GM23338 (cell line): ENCODE results near the gene CD46.

Experiments
- CREB1 ChIP-seq: fragments of 250-450 bp; sonication (Bioruptor Pico); IDR thresholded peaks from 2 replicates; pipeline ENCODE4 v1.5.0; 2020; ENCODE audit warnings: low read depth, mild to moderate bottlenecking, moderate library complexity
- CTCF ChIP-seq, 2 experiments: fragments of 200-600 bp in 1 of 2; sonication (generic) in 1 of 2; conservative IDR thresholded peaks; 2 replicates each; pipeline versions ENCODE4 v1.5.1 to v1.6.1; 2016 to 2017; ENCODE audit warnings: antibody characterized with exemption in 2 of 2, low read depth in 2 of 2, mild to moderate bottlenecking in 2 of 2, moderate library complexity in 1 of 2
- EZH2 ChIP-seq: fragments of 200-600 bp; sonication (generic); IDR thresholded peaks from one replicate; pipeline ENCODE4 v1.8.0; 2017; ENCODE audit warnings: antibody characterized with exemption, mild to moderate bottlenecking, low read depth; ENCODE audit not compliant: unreplicated experiment
- EZH2phosphoT487 ChIP-seq: fragments of 200-600 bp; sonication (generic); IDR thresholded peaks from one replicate; pipeline ENCODE4 v1.8.1; 2018; ENCODE audit warnings: antibody characterized with exemption; ENCODE audit not compliant: unreplicated experiment
- JUNB ChIP-seq: IDR thresholded peaks from one replicate; pipeline ENCODE4 v1.6.1; 2016; ENCODE audit warnings: antibody characterized with exemption; ENCODE audit not compliant: unreplicated experiment
- POLR2AphosphoS5 ChIP-seq: IDR thresholded peaks from 2 replicates; pipeline ENCODE4 v1.6.1; 2016; ENCODE audit warnings: antibody characterized with exemption, low read depth
- STAT1 ChIP-seq: IDR thresholded peaks from one replicate; pipeline ENCODE4 v1.6.1; 2016; ENCODE audit warnings: antibody characterized with exemption; ENCODE audit not compliant: unreplicated experiment
- ZNF114 ChIP-seq: fragments of 250-450 bp; sonication (Bioruptor Pico); IDR thresholded peaks from 2 replicates; pipeline ENCODE4 v1.5.0; 2020; ENCODE audit warnings: mild to moderate bottlenecking, moderate library complexity
- ZNF331 ChIP-seq: fragments of 250-450 bp; sonication (Bioruptor Pico); IDR thresholded peaks from 2 replicates; pipeline ENCODE4 v1.5.0; 2020; ENCODE audit warnings: low read depth, mild to moderate bottlenecking, moderate library complexity
- TF ChIP-seq, protein P1 (sequence below): IDR thresholded peaks from one replicate; pipeline ENCODE4 v1.6.1; 2018; ENCODE audit warnings: antibody characterized with exemption; ENCODE audit not compliant: unreplicated experiment

DNA sequence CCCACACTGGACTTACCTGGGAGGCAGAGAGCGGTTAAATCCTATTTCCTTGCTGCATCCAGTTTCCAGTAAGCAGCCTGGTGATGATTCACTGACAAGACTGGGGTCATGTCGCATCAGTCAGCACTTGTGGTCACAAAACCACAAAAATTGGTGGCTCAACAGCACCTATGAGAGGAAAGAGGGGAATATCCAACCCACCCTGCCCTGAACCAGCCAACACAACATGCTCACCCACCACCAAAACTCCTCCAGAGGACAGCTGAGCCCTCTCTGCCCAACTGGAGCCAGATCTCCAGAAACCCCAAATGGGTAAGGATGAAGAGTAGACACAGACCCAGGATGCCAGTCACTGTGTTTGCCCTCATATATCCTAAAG, 64.0 kb downstream of the CD46 start:
- no peak for TF ChIP-seq POLR2AphosphoS5
- no peak for TF ChIP-seq CTCF (conservative IDR thresholded peaks at IDR 0.05; ENCODE audit: low read depth in 2 of 2)
- TF ChIP-seq CREB1 = no peak
- no peak for TF ChIP-seq EZH2
- TF ChIP-seq EZH2phosphoT487 = no peak
- TF ChIP-seq STAT1 = no peak
- TF ChIP-seq, protein P1, sequence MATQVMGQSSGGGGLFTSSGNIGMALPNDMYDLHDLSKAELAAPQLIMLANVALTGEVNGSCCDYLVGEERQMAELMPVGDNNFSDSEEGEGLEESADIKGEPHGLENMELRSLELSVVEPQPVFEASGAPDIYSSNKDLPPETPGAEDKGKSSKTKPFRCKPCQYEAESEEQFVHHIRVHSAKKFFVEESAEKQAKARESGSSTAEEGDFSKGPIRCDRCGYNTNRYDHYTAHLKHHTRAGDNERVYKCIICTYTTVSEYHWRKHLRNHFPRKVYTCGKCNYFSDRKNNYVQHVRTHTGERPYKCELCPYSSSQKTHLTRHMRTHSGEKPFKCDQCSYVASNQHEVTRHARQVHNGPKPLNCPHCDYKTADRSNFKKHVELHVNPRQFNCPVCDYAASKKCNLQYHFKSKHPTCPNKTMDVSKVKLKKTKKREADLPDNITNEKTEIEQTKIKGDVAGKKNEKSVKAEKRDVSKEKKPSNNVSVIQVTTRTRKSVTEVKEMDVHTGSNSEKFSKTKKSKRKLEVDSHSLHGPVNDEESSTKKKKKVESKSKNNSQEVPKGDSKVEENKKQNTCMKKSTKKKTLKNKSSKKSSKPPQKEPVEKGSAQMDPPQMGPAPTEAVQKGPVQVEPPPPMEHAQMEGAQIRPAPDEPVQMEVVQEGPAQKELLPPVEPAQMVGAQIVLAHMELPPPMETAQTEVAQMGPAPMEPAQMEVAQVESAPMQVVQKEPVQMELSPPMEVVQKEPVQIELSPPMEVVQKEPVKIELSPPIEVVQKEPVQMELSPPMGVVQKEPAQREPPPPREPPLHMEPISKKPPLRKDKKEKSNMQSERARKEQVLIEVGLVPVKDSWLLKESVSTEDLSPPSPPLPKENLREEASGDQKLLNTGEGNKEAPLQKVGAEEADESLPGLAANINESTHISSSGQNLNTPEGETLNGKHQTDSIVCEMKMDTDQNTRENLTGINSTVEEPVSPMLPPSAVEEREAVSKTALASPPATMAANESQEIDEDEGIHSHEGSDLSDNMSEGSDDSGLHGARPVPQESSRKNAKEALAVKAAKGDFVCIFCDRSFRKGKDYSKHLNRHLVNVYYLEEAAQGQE = no peak
- TF ChIP-seq ZNF331 (CRISPR knock-in tag) = no peak
- TF ChIP-seq JUNB = no peak
- no peak for TF ChIP-seq ZNF114 (CRISPR knock-in tag)
